Ishikawa (cell line): ENCODE data around the gene FN3K.

Experiments used
- CEBPB ChIP-seq: IDR thresholded peaks from 2 replicates; pipeline ENCODE4 v1.6.1; 2012
- CREB1 ChIP-seq: IDR thresholded peaks from 2 replicates; pipeline ENCODE4 v1.6.1; 2012; ENCODE audit warnings: low read depth
- EGR1 ChIP-seq: IDR thresholded peaks from 2 replicates; pipeline ENCODE4 v1.6.1; 2012
- EP300 ChIP-seq: IDR thresholded peaks from 2 replicates; pipeline ENCODE4 v1.6.1; 2012; ENCODE audit warnings: borderline replicate concordance
- FOXM1 ChIP-seq: IDR thresholded peaks from 2 replicates; pipeline ENCODE4 v1.6.1; 2012; ENCODE audit warnings: low read depth, borderline replicate concordance
- MAX ChIP-seq: IDR thresholded peaks from 2 replicates; pipeline ENCODE4 v1.6.1; 2012
- NFIC ChIP-seq: IDR thresholded peaks from 2 replicates; pipeline ENCODE4 v1.6.1; 2012
- RAD21 ChIP-seq: IDR thresholded peaks from 2 replicates; pipeline ENCODE4 v1.6.1; 2012; ENCODE audit warnings: low read depth
- REST ChIP-seq: IDR thresholded peaks from 2 replicates; pipeline ENCODE4 v1.6.1; 2012; ENCODE audit warnings: low read depth, mild to moderate bottlenecking
- TAF1 ChIP-seq: IDR thresholded peaks from 2 replicates; pipeline ENCODE4 v1.6.1; 2012; ENCODE audit warnings: low read depth, mild to moderate bottlenecking
- TCF12 ChIP-seq: IDR thresholded peaks from 2 replicates; pipeline ENCODE4 v1.6.1; 2012; ENCODE audit warnings: low read depth
- TEAD4 ChIP-seq: IDR thresholded peaks from 2 replicates; pipeline ENCODE4 v1.6.1; 2012
- USF1 ChIP-seq: IDR thresholded peaks from 2 replicates; pipeline ENCODE4 v1.6.1; 2012
- YY1 ChIP-seq: IDR thresholded peaks from 2 replicates; pipeline ENCODE4 v1.6.1; 2012; ENCODE audit warnings: low read depth
- ZBTB7A ChIP-seq: IDR thresholded peaks from 2 replicates; pipeline ENCODE4 v1.6.1; 2012; ENCODE audit warnings: low read depth

FN3K gene

GRCh38 chr17:82751571-82752370 lies 16.4 kb downstream of the FN3K start, which contains the start of gene TBCD:
Gene TBCD (plus strand): TSS chr17:82752065. CDS start chr17:82752194, 129 bp downstream.
- TF ChIP-seq TAF1: peak; percentile 51; the same call in 1 of the 2 replicates
- TF ChIP-seq ZBTB7A: no peak; the same call in 1 of the 2 replicates
- no peak for TF ChIP-seq CEBPB
- TF ChIP-seq MAX: peak; percentile 82
- TF ChIP-seq CREB1: peak; percentile 29; the same call in 1 of the 2 replicates
- peak; percentile 67 for TF ChIP-seq EGR1
- peak; percentile 65; the same call in 1 of the 2 replicates for TF ChIP-seq NFIC
- peak; percentile 28; the same call in 1 of the 2 replicates for TF ChIP-seq FOXM1
- TF ChIP-seq TCF12: peak; percentile 70
- peak; percentile 73 for TF ChIP-seq USF1
- TF ChIP-seq RAD21: no peak
- TF ChIP-seq TEAD4: peak; percentile 29; the same call in 1 of the 2 replicates
- no peak for TF ChIP-seq REST
- TF ChIP-seq YY1: peak; percentile 58
- peak; percentile 32; the same call in 1 of the 2 replicates for TF ChIP-seq EP300

GRCh38 chr17:82752371-82753200 lies 17.2 kb downstream of the FN3K start:
- TF ChIP-seq NFIC: no peak
- no peak for TF ChIP-seq YY1
- no peak for TF ChIP-seq USF1
- TF ChIP-seq REST: no peak
- TF ChIP-seq ZBTB7A: 0 out of 2 replicates have a peak, but pooled peaks have one; percentile 21
- TF ChIP-seq MAX: no peak
- TF ChIP-seq TEAD4: no peak

GRCh38 chr17:82753201-82753464 lies 17.7 kb downstream of the FN3K start:
- no peak for TF ChIP-seq ZBTB7A
- no peak for TF ChIP-seq TAF1
- no peak for TF ChIP-seq REST
- no peak for TF ChIP-seq EP300
- TF ChIP-seq RAD21: no peak
- TF ChIP-seq MAX: no peak
- no peak for TF ChIP-seq TEAD4
- no peak for TF ChIP-seq CEBPB
- TF ChIP-seq USF1: no peak
- no peak for TF ChIP-seq FOXM1
- no peak for TF ChIP-seq EGR1
- no peak for TF ChIP-seq CREB1
